GM19193 (cell line): ENCODE results near the gene IQGAP1.

Experiments used
- POLR2A ChIP-seq: IDR thresholded peaks from 4 replicates; pipeline ENCODE4 v1.6.1; 2011; ENCODE audit not compliant: insufficient read depth, insufficient read length; ENCODE audit errors: extremely low read depth

Gene IQGAP1

GRCh38 chr15:90481023-90481422 is 93.0 kb downstream of the IQGAP1 start:
- TF ChIP-seq POLR2A: no peak

GRCh38 chr15:90482124-90483011 is 94.3 kb downstream of the IQGAP1 start:
- TF ChIP-seq POLR2A: no peak

- no peak for TF ChIP-seq POLR2A
Measured at GRCh38 chr15:90483012-90483307, 94.9 kb downstream of the IQGAP1 start.

- TF ChIP-seq POLR2A: no peak
Measured at GRCh38 chr15:90483637-90484036, 95.6 kb downstream of the IQGAP1 start.

DNA sequence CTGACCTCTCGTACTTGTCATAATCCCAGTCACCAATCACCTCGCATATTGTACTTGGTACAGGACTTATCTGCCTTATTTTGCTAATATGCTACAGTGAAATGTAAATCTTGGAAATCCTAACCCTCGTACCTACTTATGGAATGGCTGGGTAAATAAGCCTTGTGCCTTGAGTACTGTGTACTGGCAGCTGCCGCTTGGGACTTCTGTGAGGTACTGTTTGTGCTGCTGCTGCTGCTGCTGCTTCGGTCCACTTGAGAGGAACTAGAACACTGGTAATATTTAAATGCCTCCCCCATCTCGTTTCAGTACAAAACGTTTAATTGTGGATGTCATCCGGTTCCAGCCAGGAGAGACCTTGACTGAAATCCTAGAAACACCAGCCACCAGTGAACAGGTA is 99.1 kb downstream of the IQGAP1 start:
- TF ChIP-seq POLR2A: no peak

- TF ChIP-seq POLR2A: no peak
Measured at GRCh38 chr15:90489514-90489913, 101.5 kb downstream of the IQGAP1 start.

DNA sequence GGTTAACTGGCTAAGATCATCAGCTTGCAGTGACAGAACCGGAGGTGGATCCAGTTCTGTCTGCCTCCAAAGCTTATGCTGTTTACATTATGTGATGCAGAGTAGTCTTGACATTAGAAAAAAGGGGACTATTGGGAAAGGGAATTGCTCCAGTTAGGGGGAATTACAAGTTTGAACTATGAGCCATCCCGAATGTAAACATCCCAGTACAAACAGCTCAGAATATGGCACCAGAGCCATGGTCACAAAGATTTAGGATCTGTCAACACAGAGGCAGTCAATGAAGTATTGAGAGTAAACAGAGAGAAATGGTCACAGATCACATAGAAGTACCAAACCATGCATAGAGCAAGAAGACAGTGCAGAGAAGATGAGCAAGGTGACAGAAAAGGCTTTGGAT is 101.9 kb downstream of the IQGAP1 start:
- TF ChIP-seq POLR2A: no peak

DNA sequence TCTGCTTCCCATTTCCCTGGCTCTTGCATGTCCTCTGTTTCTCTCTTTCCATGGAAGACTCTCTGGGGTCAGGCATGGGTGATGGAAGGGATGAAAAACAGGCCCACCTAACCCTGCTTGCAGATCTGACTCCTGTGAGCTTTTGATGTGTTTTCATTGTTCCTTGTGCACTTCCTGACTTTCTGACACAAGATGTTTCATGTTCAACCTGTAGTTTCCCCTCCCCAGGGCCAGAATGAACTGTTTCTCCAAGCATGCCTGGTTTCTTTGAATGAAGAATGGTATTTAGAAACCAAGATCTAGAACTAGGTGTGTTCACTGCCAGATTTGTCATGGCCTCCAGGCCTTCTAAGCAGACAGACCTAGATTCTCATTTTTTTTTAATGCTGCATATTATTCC is 105.6 kb downstream of the IQGAP1 start:
- TF ChIP-seq POLR2A: no peak

GRCh38 chr15:90495067-90495466 is 107.0 kb downstream of the IQGAP1 start:
- no peak for TF ChIP-seq POLR2A

- TF ChIP-seq POLR2A: no peak
Measured at GRCh38 chr15:90496791-90497190, 108.7 kb downstream of the IQGAP1 start.

- TF ChIP-seq POLR2A: no peak
Measured at GRCh38 chr15:90497376-90497775, 109.3 kb downstream of the IQGAP1 start.

GRCh38 chr15:90497912-90498311 is 109.9 kb downstream of the IQGAP1 start:
- no peak for TF ChIP-seq POLR2A

GRCh38 chr15:90500171-90500570 is 112.1 kb downstream of the IQGAP1 start:
- no peak for TF ChIP-seq POLR2A

DNA sequence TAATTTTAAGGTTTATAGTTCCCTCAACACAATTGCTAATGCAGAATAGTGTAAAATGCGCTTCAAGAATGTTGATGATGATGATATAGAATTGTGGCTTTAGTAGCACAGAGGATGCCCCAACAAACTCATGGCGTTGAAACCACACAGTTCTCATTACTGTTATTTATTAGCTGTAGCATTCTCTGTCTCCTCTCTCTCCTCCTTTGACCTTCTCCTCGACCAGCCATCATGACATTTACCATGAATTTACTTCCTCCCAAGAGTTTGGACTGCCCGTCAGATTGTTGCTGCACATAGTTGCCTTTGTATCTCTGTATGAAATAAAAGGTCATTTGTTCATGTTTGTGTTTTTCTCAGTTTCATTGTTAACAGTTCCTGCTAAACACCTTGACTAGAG is 113.9 kb downstream of the IQGAP1 start:
- TF ChIP-seq POLR2A: no peak

DNA sequence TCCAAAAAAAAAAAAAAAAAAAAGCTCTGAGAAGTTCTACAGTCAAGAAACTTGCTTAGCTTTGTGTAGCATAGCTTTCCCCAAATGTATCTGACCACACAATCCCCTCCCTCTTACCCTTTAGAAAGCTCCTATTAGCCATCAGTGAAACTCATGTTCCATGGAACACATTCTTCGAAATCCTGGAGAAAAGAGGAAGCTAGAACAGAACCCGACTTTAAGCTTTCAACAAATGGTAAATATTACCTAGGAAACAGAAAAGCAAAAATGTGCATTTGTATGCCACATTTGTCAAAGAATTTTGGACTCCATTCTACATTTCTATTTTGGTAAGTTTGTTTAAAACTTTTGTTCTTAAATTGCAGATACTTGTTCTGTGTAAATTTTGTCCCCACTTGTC is 124.2 kb downstream of the IQGAP1 start:
- TF ChIP-seq POLR2A: no peak

- TF ChIP-seq POLR2A: no peak
Measured at GRCh38 chr15:90512981-90513380, 124.9 kb downstream of the IQGAP1 start.

DNA sequence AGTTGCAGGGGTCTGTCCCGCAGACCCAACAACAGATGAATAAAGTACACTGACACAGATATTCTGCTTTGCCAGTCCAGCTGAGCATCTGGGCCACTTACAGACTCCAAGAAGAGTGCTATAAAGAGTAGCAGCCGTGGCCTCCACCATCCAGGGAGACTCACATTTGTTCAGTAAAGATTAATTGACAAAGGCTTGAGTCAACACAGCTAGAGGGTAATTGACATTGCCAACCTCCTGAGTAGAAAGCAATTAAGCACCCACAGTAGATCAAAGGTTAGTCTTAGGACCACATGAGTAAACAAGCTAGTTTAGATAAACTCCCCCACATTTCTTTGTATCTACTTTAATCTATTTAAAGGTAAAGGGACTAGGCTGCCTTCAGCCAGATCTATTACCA is 125.4 kb downstream of the IQGAP1 start:
- no peak for TF ChIP-seq POLR2A
